K562 (cell line): ENCODE data around the gene DNASE1L2. TPM values are rescaled to one million over a fixed set of nuclear protein-coding genes. Genes with fewer than 3 reads are reported as not detected.

Experiments used
- ATAC-seq: fragments of 200-7000 bp; cut with Tn5 transposase; 3 replicates; pipeline ENCODE4 v1.9.1; 2020; ENCODE audit warnings: moderate library complexity
- BruUV-seq: library from RNA; stranded (reverse); fragments of 400-500 nt; replicated peaks from 2 replicates; lab custom pipeline; 2021; lab: Mats Ljungman, UMichigan
- CTCF ChIA-PET: fragments of 300-600 bp; formaldehyde crosslinking; extraction: SDS; loops from one replicate; lab custom pipeline; 2021; ENCODE audit warnings: low intra/inter-chr PET ratio; lab: Yijun Ruan, JAX
- POLR2A ChIA-PET: fragments of 300-600, 350-650 bp; sonication (Branson Sonifier 250); formaldehyde crosslinking; extraction: SDS; loops from one replicate; lab custom pipeline; 2021; ENCODE audit warnings: antibody characterized with exemption, inconsistent platforms; lab: Yijun Ruan, JAX
- DNase-seq, 4 experiments: peaks; one replicate each; pipeline versions ENCODE4 v3.0.0 to v3.0.0-alpha.2; 2011 to 2018; ENCODE audit warnings: low spot score in 3 of 4, mixed read lengths in 3 of 4; ENCODE audit errors: extremely low read depth in 1 of 4
- FAIRE-seq: peaks from 2 replicates; lab custom pipeline; 2011; peaks lifted over from hg19 to GRCh38; lab: Jason Lieb, UNC
- H2AFZ ChIP-seq: 2 replicates; pipeline ENCODE4 v1.6.0; 2011; ENCODE audit warnings: low read depth, low read length, control low read depth, inconsistent platforms
- H3K27ac ChIP-seq: fragments of 200-600 bp; 3 replicates; pipeline ENCODE4 v1.8.0; 2011; ENCODE audit warnings: low read depth, mild to moderate bottlenecking, control low read depth, inconsistent platforms, low read length, moderate library complexity, mixed read lengths; ENCODE audit errors: extremely low read depth
- H3K27me3 ChIP-seq, 2 experiments: fragments of 300-600 bp in 1 of 2; 2 replicates in 1 of 2; 3 replicates in 1 of 2; pipeline versions ENCODE4 v1.6.0 to v1.8.0; 2011; ENCODE audit warnings: inconsistent platforms in 2 of 2, low read length in 2 of 2, mild to moderate bottlenecking in 1 of 2, mixed read lengths in 1 of 2, moderate library complexity in 1 of 2; ENCODE audit not compliant: control insufficient read depth in 2 of 2, insufficient read depth in 2 of 2
- H3K36me3 ChIP-seq: fragments of 300-600 bp; 3 replicates; pipeline ENCODE4 v1.8.0; 2011; ENCODE audit warnings: mild to moderate bottlenecking, low read length, inconsistent platforms; ENCODE audit not compliant: control insufficient read depth, insufficient read depth
- H3K4me1 ChIP-seq, 2 experiments: fragments of 200-600 bp in 1 of 2; replicated peaks in 1 of 2; 2 replicates in 1 of 2; 3 replicates in 1 of 2; pipeline versions ENCODE4 v1.5.1 to v1.8.0; 2011; ENCODE audit warnings: inconsistent platforms in 2 of 2, low read length in 2 of 2, mild to moderate bottlenecking in 1 of 2, mixed read lengths in 1 of 2, moderate library complexity in 1 of 2; ENCODE audit not compliant: control insufficient read depth in 2 of 2, insufficient read depth in 2 of 2
- H3K4me2 ChIP-seq: 2 replicates; pipeline ENCODE4 v1.6.1; 2011; ENCODE audit warnings: low read length, control low read depth, inconsistent platforms, mixed read lengths; ENCODE audit not compliant: insufficient read depth
- H3K4me3 ChIP-seq: fragments of 200-600 bp; sonication (generic), shearing (Covaris generic); 2 replicates; pipeline ENCODE4 v1.5.1; 2016; ENCODE audit warnings: control low read depth, inconsistent platforms
- H3K79me2 ChIP-seq: fragments of 200-600 bp; 3 replicates; pipeline ENCODE4 v1.8.0; 2011; ENCODE audit warnings: low read length, inconsistent platforms; ENCODE audit not compliant: control insufficient read depth, insufficient read depth
- H3K9ac ChIP-seq, 2 experiments: 2 replicates each; pipeline versions ENCODE4 v1.6.0 to v1.6.1; 2011; ENCODE audit warnings: low read depth in 2 of 2, low read length in 2 of 2, control low read depth in 1 of 2, inconsistent platforms in 1 of 2, mild to moderate bottlenecking in 1 of 2, mixed read lengths in 1 of 2; ENCODE audit not compliant: insufficient read depth in 1 of 2
- H3K9me1 ChIP-seq: one replicate; pipeline ENCODE4 v1.6.0; 2011; ENCODE audit warnings: inconsistent platforms, mild to moderate bottlenecking, low read length, moderate library complexity; ENCODE audit not compliant: control insufficient read depth, insufficient read depth
- H3K9me3 ChIP-seq: replicated peaks from 2 replicates; pipeline ENCODE4 v1.5.1; 2011; ENCODE audit warnings: low read depth, low read length, inconsistent platforms; ENCODE audit not compliant: control insufficient read depth, insufficient read depth
- H4K20me1 ChIP-seq: replicated peaks from 2 replicates; pipeline ENCODE4 v1.6.1; 2011; ENCODE audit warnings: low read length, inconsistent platforms, mixed read lengths; ENCODE audit not compliant: control insufficient read depth, insufficient read depth
- CBX3 ChIP-seq, 2 experiments: IDR thresholded peaks; 1 replicate in 1 of 2; 2 replicates in 1 of 2; pipeline ENCODE4 v1.6.1; 2012; ENCODE audit warnings: inconsistent platforms in 2 of 2, low read length in 2 of 2, borderline replicate concordance in 1 of 2, control low read depth in 1 of 2
- MAFF ChIP-seq: IDR thresholded peaks from 2 replicates; pipeline ENCODE4 v1.6.1; 2012; ENCODE audit warnings: low read length, improper control_type of control experiment
- POLR2G ChIP-seq: fragments of 200-400 bp; formaldehyde crosslinking; IDR thresholded peaks from 2 replicates; pipeline ENCODE4 v1.6.1; 2017; ENCODE audit warnings: low read depth, mild to moderate bottlenecking, antibody characterized with exemption, low read length, moderate library complexity
- WGBS: fragments of 100-300 bp; shearing (Covaris generic); methylation state at CpG from one replicate; pipeline ENCODE4 v1.1.6; 2016; ENCODE audit warnings: low coverage, mixed read lengths; ENCODE audit not compliant: insufficient coverage; ENCODE audit errors: missing lambda C conversion rate; 5-methylcytosine and 5-hydroxymethylcytosine counted together
- in situ Hi-C: fragments of 300-500 bp; cut with MboI; formaldehyde crosslinking; loops from 4 replicates; pipeline ENCODE4 v1.15.0; 2018; ENCODE audit warnings: inconsistent platforms, mixed read lengths
- intact Hi-C: fragments of 100-400 bp; cut with micrococcal nuclease; formaldehyde crosslinking; loops from 2 replicates; pipeline ENCODE4 v1.14.2; 2022
- polyA plus RNA-seq, 8 experiments: library from polyadenylated mRNA; depleted of rRNA in 4 of 8; stranded (reverse) in 5 of 8; unstranded in 3 of 8; fragments of >200 nt; fragmentation: Nextera tagmentation in 2 of 8; fragmentation: Illumina TruSeq in 1 of 8; extraction: Ambion mirVana in 2 of 8; extraction: Trizol in 1 of 8; gene quantifications; 2 replicates each; pipeline versions ENCODE4 v1.2.1 to v1.2.3, GENCODE V29; 2011 to 2014; ENCODE audit warnings: inconsistent platforms in 1 of 8, missing spikeins in 1 of 8
- total RNA-seq, 7 experiments: library from RNA; depleted of rRNA in 6 of 7; stranded (reverse); fragments of >200 nt in 6 of 7; fragmentation: Illumina TruSeq in 2 of 7; extraction: Trizol in 2 of 7; gene quantifications; 2 replicates each; pipeline versions ENCODE4 v1.2.1 to v1.2.3, GENCODE V29; 2011 to 2021; ENCODE audit warnings: low replicate concordance in 1 of 7
- TF ChIP-seq, protein P1 (sequence below): sonication (generic); formaldehyde crosslinking; IDR thresholded peaks from 2 replicates; pipeline ENCODE4 v1.9.0; 2022; ENCODE audit warnings: mild to moderate bottlenecking, missing genetic modification reagents

DNASE1L2 gene
- total and polyA plus RNA-seq, 9 of the 15 experiments (the other 6 are each of a cell fraction or from before 2014, with no cell fraction given), result 0.08 to 2.7 (median 1.7) TPM; not detected in 1

DNA sequence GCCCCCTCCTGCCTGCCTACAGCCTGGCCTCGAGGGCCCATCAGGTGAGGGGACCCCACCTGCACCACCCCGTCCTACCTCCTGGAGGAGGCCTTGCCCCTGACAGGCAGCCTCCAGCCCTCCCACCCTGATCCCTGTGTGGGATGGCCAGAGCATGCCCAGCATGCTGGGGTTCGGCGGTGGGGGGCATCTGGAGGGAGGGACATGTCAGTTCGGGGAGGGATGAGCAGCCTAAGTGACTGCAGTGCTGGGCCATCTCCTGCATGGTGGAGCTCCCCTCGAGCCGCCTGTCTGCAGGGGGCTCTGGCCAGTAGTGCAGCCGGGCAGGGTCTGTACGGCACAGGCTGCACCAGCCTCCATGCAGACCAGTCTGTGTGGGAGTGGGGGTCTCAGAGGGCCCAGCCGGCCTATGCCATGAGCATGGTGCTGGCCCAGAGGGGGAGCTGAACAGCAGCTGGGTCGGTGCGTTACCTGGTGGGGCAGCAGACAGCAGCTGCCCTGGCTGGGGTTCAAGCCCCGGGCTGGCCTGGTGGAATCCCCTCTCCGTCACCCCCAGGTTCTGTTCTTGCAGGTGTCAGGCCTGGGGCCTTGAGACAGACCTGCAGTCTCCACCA is 35.7 kb downstream of the DNASE1L2 start:
- Histone ChIP-seq H3K9me1 (peaks cover 3% of the 10 kb centered on the region), H3K9ac (peak overlapping the region in 1 of 2 experiments; percentile 66; a peak in 2 of 4 replicates), H3K4me3 (no peak overlapping the region), H3K4me1 (peaks cover 7 to 78% of the 10 kb centered on the region in 2 experiments; a peak in 4 of 5 replicates), H3K27me3 (no peaks in the 10 kb centered on the region), H3K4me2 (no peak overlapping the region), H3K27ac (no peak overlapping the region), H2AFZ (no peak overlapping the region), H3K9me3 (no peaks in the 10 kb centered on the region), H4K20me1 (no peaks in the 10 kb centered on the region; the same call in 1 of the 2 replicates), H3K36me3 (peaks cover 6% of the 10 kb centered on the region; the same call in 1 of the 3 replicates), H3K79me2 (peaks cover 35% of the 10 kb centered on the region)
- DNase-seq (no peak), FAIRE-seq (no peak), ATAC-seq (no peak)
- CTCF ChIA-PET, result no interaction called here
- intact Hi-C loops (no loop called here), in situ Hi-C loops (no loop called here)
- TF ChIP-seq CBX3 (IDR thresholded peaks at IDR 0.05; ENCODE audit: borderline replicate concordance in 1 of 2, low read length in 2 of 2) (no peak), MAFF (no peak), POLR2G (peak; percentile 73)
- TF ChIP-seq, protein P1, sequence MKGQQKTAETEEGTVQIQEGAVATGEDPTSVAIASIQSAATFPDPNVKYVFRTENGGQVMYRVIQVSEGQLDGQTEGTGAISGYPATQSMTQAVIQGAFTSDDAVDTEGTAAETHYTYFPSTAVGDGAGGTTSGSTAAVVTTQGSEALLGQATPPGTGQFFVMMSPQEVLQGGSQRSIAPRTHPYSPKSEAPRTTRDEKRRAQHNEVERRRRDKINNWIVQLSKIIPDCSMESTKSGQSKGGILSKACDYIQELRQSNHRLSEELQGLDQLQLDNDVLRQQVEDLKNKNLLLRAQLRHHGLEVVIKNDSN (CRISPR knock-in tag), result no peak
- no TSS peak for BruUV-seq
- WGBS, result 92% methylated on average over 6 of the region's 14 CpGs
- POLR2A ChIA-PET, result interaction anchor here (1.1 to 1.9 kb wide), 3 partner anchors 8 to 20 kb away, joined by 4 to 8 read pairs (median 6); partner anchors contain the start of gene ECI1
